GM18508 (cell line): ENCODE measurements around the gene SEC31A.
"Not testable (repeated sequence)": the region's sequence is repeated elsewhere in the genome, so short reads cannot be mapped to it uniquely, and the experiment has no call there.

Experiments used
- ATAC-seq: cut with Tn5 transposase; IDR thresholded peaks from one replicate; pipeline ENCODE4 v1.9.1; 2021; ENCODE audit warnings: moderate number of reproducible peaks; ENCODE audit not compliant: insufficient read depth, unreplicated experiment

Gene SEC31A, protein sequence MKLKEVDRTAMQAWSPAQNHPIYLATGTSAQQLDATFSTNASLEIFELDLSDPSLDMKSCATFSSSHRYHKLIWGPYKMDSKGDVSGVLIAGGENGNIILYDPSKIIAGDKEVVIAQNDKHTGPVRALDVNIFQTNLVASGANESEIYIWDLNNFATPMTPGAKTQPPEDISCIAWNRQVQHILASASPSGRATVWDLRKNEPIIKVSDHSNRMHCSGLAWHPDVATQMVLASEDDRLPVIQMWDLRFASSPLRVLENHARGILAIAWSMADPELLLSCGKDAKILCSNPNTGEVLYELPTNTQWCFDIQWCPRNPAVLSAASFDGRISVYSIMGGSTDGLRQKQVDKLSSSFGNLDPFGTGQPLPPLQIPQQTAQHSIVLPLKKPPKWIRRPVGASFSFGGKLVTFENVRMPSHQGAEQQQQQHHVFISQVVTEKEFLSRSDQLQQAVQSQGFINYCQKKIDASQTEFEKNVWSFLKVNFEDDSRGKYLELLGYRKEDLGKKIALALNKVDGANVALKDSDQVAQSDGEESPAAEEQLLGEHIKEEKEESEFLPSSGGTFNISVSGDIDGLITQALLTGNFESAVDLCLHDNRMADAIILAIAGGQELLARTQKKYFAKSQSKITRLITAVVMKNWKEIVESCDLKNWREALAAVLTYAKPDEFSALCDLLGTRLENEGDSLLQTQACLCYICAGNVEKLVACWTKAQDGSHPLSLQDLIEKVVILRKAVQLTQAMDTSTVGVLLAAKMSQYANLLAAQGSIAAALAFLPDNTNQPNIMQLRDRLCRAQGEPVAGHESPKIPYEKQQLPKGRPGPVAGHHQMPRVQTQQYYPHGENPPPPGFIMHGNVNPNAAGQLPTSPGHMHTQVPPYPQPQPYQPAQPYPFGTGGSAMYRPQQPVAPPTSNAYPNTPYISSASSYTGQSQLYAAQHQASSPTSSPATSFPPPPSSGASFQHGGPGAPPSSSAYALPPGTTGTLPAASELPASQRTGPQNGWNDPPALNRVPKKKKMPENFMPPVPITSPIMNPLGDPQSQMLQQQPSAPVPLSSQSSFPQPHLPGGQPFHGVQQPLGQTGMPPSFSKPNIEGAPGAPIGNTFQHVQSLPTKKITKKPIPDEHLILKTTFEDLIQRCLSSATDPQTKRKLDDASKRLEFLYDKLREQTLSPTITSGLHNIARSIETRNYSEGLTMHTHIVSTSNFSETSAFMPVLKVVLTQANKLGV

DNA sequence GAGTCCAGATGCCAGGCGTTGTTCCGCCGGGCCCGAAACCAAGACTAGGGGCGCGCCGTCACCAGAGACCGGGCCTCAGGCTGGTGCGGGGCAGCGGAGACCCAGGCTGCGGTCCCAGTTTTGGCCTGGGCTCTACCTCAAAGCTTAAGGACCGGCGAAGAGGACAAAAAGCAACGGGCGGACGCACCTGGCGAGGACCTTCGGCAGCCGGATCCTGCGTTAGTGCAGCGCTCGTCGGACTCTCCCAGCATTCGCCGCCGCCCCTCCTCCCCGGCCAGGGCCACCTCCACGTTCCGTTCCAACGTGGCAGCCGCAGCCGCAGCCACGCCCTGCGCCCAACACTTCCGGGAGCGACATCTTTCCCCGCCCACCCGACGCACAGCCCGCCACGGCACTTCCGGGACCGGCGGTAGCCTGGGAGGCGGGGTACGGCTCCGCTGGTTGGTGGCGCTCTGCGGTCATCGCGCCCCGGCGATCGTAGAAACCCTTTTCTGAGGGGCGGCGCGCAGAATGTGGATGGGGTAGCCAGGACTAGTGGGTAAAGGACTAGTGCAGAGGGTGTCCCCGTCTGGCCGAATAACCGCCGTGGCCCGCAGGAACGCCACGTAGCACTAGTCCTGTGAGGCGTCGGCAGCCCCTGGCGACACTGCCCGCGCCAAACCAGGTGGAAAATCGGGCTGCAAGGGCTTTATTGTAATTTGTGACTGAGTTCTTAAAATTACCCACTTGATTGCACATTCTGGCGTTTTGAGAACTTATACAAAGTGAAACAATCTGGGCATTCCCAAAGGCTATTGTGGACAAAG lies at the start of gene SEC31A:
SEC31A (minus strand) TSS at position 253 of the 806 bp plus-strand sequence. CDS start 9,217 bp downstream, outside the sequence.
- peak; percentile 70 for ATAC-seq

DNA sequence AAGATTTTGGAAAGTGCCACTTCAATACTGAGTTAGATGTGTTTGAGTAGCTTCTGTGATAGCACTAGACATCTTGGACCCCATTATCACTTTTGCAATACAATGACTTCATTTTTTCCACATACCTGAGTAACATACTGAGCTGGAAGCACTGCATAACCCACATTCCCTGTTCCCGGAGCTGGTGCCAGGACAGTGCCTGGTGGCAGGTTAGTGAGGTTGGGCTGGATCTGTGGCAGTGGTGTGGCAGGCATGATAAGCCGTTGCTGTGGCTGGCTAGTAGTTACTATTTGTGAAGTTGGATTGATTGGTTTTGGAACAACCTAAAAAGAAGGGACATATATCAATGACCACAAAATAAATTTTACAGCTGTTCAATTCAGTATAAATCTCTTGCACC lies 48.5 kb upstream of the SEC31A start:
- ATAC-seq: no peak

DNA sequence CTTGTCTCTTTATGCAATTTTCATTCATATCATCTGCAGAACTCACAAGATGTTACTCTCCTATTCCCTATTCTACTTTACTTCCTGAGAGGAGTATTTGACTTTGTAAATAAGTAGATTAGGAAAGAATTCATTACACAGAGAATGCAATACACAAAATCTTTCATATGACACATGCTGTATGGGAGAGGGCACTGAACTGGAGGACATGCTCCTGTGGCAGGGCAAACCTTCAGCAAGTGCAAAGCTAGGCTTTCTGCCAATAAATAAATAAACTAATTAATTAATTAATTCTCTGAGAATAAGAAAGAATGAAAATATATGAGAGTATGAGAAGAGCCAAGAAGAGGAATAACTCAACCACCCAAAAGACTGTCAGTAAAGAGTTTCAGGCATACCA lies 43.5 kb upstream of the SEC31A start:
- ATAC-seq: no peak

DNA sequence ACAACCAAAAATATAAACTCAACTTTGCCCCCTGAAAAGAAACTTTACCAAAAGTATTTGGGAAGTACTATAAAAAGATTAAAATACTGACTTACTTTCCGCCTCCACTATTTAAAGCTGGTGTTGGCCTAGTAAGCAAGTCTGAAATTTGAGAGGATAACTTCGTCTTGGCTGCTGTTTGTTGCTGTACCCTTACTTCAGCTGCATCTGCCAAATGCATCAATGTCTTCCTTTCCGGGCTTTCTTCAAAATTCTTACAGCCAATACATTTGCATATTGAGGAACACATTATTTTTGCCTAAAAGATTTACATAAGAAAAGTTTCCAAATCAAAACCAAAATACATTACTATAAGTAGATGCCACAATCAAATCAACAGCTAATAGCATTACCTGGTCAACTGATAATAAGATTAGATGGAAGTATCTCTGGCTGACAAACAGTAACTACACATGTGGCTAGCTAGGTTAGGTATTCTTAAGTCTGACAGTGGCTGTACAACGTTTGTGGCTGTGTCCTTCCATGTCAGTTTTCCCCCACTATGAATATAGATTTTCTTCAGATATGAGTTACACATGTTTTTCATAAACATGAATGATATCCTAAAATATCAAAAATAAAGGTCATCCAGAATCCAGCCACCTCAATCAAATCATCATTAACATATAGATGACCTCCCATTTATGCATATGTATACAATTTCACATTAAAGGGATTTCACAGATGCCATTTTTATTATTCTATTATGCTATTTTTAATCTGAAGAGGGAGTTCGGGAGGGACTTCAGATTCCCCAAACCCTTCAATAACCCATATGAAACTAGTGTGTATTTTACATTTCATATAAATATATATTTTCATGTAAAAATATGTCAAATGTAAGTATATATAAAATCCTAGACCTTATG lies 40.1 kb upstream of the SEC31A start:
- ATAC-seq: no peak

DNA sequence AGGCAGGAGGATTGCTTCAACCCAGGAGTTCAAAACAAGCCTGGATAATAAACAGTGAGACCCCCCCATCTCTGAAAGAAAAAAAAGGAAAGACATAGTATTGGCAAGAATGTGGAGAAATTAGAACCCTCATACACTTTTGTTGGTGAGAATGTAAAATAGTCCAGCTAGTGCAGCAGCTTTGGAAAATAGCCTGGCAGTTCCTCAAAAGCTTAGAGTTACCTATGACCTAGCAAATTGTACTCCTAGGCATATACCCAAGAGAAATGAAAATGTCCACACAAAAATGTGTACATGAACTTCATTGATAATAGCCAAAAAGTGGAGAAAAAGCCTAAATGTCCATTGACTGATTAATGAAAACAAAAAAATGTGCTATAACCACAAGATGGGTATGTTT lies 30.8 kb upstream of the SEC31A start:
- no peak for ATAC-seq

DNA sequence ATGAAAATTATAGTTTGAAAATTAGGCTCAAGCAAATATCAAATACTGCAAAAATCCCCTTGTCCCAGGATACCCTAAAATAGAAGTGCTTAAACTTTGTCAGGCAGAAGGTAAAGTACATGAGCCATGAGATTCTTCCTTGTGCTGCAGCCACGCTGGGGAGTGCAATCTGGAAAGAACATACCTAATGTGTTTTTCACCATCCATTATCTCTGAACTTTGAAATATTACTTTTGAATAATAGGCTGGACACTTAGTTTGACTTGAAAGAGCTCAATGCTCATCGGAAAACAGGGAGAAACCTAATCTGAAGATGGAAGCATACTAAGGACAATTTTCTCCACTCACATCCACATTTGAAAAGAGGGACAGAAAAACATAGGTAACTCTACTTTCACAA lies 28.4 kb upstream of the SEC31A start:
- no peak for ATAC-seq

DNA sequence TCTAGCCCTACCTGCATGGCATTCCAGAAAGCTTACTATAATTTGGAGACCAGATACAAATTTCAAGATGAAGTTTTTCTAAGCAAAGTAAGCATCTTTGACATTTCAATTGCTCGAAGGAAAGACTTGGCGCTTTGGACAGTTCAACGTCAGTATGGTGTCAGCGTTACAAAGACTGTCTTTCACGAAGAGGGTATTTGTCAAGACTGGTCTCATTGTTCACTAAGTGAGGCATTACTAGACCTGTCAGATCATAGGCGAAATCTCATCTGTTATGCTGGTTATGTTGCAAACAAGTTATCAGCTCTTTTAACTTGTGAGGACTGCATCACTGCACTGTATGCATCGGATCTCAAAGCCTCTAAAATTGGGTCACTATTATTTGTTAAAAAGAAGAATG lies 27.1 kb upstream of the SEC31A start:
- ATAC-seq: no peak

DNA sequence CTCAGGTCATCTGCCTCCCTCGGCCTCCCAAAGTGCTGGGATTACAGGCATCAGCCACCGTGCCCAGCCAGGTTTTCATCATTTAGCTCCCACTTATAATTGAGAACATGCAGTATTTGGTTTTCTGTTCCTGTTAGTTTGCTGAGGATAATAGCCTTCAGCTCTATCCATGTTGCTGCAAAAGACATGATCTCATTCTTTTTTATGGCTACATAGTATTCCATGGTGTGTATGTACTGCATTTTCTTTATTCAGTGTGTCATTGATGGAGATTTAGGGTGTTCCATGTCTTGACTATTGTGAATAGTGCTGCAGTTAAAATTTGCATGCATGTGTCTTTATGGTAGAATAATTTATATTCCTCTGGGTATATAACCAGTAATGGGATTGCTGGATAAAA lies 23.0 kb upstream of the SEC31A start:
- not testable (repeated sequence) for ATAC-seq

DNA sequence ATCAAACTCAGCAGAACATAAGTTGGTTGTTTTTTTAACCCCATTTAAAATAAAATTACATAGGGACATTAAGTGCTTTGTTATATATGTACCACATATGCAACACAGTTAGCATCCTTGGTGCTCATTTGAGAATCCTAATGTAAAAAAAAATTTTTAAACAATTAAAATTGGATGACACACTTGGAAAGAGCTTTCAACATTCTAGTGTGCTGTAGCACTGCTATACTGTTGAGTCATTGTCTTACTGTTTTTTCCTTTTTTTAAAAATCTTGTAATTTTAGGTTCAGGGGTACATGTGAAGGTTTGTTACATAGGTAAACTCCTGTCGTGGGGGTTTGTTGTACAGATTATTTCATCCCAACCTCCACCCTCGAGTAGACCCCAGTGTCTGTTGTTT lies 22.4 kb upstream of the SEC31A start:
- ATAC-seq: no peak

DNA sequence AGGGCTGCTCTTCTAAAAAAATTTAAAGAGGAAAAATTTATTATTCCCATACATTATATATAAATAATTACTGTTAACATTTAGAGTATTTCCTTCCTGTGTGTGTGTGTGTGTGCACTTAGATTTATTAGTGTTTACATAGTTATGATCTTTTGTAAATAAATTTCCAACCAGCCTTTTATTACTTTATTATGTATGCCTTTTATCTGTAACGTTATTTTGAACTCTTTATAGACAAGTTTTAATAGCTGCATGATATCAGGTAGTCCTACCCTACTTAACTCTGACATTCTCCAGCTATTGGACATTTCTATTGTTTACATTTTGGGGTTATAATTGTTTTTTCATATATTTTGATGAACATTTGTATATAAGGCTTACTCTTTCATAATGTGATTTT lies 18.4 kb upstream of the SEC31A start:
- ATAC-seq: no peak

DNA sequence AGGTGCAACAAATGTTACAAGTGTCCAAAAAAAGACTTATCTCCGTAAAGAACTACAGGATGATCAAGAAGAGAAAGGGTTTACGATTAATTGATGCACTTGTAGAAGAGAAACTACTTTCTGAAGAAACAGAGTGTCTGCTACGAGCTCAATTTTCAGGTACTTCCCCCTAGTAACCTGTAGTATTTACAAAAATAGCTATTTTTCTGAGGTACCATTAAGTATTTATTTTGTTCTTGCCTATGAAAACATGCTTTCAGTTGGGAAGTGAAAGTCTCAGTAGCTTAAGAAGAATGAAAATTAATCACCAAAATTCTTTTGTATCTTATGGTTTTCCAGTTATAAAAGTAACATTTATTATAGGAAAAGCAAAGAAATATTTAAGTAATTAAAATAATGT lies 15.5 kb upstream of the SEC31A start:
- ATAC-seq: no peak

DNA sequence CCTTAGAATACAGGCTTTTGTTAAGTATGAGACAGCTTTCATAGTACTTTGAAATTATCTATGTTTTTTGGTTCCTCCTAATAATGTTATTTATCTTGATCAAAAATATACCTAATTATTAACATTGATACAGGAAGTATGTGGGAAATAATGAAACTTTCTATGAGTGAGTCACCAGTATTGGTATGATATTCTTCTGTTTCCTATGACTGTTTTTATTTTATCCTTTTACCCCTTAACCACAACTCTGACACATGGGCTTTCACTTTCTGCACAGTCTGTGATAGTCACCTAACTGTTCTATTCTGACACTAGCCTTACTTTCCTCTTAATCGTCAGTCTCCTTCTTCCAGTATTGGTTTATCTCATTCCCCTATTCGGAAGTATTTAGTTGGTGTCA lies 14.3 kb upstream of the SEC31A start:
- ATAC-seq: peak; percentile 61

DNA sequence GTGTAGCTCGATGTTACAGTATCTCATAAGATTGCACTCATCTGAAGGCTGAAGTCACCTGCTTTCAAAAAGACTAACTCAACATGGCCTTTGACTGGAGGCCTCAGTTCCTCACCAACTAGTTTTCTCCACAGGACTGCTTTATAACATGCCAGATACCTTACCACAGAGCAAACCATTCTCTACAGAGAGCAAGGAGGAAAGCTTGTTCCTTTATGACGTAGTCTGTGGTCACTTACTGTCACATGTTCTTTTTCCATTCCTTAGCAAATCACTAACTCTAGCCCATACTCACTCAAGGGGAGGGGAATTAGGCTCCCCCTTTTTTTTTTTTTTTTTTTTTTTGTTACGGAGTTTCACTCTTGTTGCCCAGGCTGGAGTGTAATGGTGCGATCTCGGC lies 12.8 kb upstream of the SEC31A start:
- ATAC-seq: no peak

DNA sequence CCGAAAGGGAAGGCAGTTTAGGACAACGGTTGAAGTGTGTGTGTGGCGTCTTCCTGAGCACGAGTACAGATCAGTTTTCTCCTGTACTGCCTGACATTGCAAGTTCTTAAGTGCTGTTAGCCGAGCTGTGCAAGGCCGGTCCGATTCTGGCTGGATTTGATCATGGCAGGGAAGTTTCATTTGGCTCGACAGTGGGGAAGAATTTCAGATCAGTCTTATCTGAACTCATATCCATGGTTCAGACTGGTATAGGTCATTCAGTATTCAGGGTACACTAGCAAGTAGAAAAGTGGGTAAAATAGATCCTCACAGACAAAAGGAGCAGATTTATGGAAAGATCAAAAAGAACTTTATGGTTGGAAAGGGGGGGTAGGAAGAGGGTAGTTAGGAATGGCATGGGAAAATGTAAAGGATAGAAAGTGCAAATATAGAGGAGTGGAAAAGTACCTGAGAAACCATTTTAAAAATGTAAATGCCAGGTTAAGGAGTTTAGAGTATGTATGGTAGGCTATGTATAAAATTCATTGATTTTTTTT lies 10.3 kb upstream of the SEC31A start:
- no peak for ATAC-seq

DNA sequence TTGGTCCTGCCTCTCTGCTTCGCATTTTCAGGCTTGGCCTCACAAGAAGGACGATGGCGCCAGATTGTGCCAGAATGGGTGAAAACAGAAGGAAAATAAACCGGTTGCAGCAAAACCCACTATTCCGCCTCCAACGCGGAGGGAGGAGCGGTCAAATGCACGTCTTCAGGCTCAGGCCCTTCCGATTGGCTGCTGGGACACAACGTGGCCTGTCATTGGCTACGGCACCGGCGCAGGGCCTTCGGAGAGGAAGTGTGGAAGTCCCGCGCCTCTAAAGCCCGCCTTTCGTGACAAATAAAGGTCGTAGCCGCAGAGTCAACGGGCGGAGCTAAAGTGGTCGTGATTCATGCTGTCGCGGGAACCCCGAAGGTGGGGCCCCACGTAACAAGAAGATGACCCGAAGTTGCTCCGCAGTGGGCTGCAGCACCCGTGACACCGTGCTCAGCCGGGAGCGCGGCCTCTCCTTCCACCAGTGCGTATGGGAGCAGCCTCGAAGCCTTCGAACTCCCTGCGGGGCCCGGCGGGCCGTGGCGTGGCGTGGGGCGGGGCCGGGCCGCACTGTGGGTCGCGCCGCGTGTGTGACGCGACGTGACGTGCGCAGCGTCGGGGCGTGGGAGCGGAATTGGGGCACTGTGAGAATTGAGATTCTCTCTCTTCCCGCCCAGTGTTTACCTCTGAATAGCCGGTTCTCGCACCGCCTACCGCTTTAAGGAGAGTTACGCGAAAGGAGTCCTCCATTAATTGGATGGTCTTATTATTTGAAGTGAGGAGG lies 9.6 kb upstream of the SEC31A start, which contains the start of gene THAP9:
THAP9 (plus strand) TSS at position 325 of the 772 bp plus-strand sequence; CDS start at position 393, 68 bp downstream.
- ATAC-seq: peak; percentile 73

DNA sequence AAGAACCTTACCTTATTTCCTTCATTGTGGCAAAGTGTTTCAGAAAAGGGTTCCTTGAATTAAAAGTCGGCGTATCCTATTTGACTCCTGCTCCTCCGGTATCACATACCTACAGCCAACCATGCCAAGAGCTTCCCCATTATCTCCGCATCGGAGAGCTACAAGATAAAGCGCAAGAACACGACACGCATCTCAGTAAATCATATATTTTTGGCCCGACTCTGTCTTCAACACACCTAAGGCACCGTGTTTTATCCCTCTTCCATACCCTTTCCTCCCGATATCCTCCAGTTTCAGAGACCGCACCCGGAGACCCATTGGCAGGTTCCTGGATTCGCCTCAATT lies 9.1 kb upstream of the SEC31A start:
- no peak for ATAC-seq

DNA sequence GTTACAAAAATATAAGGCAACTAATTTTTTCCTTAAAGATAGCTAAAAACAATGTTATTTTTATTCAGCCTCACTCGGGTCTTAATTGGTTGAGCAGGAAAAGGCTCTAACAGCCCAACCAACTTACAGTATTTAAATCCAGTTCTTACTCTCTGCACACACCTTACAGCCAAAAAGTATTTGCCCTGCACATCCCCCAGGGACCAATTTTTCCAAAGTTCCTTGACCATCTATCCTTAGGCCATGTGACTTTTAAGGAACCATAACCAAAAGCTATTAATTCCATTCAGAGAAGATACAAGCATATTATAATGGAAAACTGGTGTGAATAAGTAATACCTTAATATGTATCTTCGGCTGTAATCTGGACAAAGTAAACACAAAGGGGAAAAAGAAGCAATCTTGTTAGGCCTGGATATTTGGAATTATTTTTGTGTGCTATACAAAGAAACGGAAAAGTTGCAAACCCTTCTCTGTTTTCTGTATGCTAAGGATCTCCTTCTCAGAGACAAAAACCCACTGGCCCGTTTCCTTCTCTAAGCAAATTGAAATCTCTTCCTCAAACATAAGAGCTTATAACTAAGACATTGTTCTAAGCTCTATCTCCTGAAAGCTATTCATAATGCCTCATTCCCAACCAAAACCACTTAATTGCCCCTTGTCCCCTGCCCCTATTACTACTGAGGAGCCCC lies 8.6 kb upstream of the SEC31A start:
- ATAC-seq: no peak
